ENCODE measurements around the gene CCDC73. TPM values are rescaled to one million over a fixed set of nuclear protein-coding genes. Genes with fewer than 3 reads are reported as not detected.

Gene CCDC73
- total and polyA plus RNA-seq, 2 of the 4 experiments (the other 2 are of a cell fraction) = not detected

DNA sequence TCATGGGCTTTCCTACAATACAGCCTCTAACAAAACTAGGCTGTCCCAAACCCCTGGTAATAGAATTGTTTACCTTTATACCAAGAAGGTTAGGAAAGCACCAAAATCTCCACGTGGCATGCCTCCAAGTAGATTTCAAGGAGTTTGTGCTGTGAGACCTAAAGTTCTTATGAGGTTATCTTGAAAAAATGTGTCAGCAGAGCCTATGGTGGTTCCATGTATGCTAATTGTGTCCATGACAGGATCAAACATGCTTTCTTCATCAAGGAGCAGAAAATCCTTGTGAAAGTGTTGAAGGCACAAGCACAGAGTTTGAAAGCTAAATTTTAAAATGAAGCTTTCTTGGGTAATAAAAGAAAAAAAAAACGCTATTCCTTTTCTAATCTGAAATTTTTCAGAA, 36.2 kb downstream of the CCDC73 start:
- BruUV-seq (replicated peaks) = no TSS peak
- H2BK20ac ChIP-seq (ENCODE audit: low read depth, low read length) = no peak overlapping the region
- H2BK5ac ChIP-seq (ENCODE audit: low read depth, low read length, poor library complexity, severe bottlenecking) = no peak overlapping the region
- POLR2A ChIA-PET (ENCODE audit: unreplicated experiment) = no interaction called here
- H4K91ac ChIP-seq (ENCODE audit: insufficient read depth, low read depth, low read length) = no peak overlapping the region
- no peaks in the 10 kb centered on the region for H4K20me1 ChIP-seq (ENCODE audit: insufficient read depth, low read length)
- no peaks in the 10 kb centered on the region for H3K79me1 ChIP-seq (ENCODE audit: low read depth in 1 of 2, low read length in 2 of 2)
- H2AFZ ChIP-seq (replicated peaks; ENCODE audit: low read length, poor library complexity) = no peak overlapping the region
- no peak overlapping the region for H3K18ac ChIP-seq (ENCODE audit: low read depth, low read length)
- H3K56ac ChIP-seq (ENCODE audit: extremely low read depth, insufficient read depth, low read length) = no peak overlapping the region
- TF ChIP-seq FOS (IDR thresholded peaks at IDR 0.05; ENCODE audit: low read depth, low read length) = no peak
- no peak for TF ChIP-seq MAFK (IDR thresholded peaks at IDR 0.05; ENCODE audit: low read depth, low read length)
- TF ChIP-seq SMC3 (IDR thresholded peaks at IDR 0.05; ENCODE audit: low read depth, low read length) = no peak
- TF ChIP-seq NFE2L2 (IDR thresholded peaks at IDR 0.05; ENCODE audit: low read depth, low read length) = no peak
- TF ChIP-seq, protein P1, sequence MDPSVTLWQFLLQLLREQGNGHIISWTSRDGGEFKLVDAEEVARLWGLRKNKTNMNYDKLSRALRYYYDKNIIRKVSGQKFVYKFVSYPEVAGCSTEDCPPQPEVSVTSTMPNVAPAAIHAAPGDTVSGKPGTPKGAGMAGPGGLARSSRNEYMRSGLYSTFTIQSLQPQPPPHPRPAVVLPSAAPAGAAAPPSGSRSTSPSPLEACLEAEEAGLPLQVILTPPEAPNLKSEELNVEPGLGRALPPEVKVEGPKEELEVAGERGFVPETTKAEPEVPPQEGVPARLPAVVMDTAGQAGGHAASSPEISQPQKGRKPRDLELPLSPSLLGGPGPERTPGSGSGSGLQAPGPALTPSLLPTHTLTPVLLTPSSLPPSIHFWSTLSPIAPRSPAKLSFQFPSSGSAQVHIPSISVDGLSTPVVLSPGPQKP (IDR thresholded peaks at IDR 0.05; ENCODE audit: borderline replicate concordance, low read depth, low read length) = no peak
- no peak for TF ChIP-seq MXI1 (IDR thresholded peaks at IDR 0.05; ENCODE audit: borderline replicate concordance, low read depth, low read length)
- TF ChIP-seq RFX5 (IDR thresholded peaks at IDR 0.05; ENCODE audit: low read depth, low read length) = no peak
- TF ChIP-seq, protein P2, sequence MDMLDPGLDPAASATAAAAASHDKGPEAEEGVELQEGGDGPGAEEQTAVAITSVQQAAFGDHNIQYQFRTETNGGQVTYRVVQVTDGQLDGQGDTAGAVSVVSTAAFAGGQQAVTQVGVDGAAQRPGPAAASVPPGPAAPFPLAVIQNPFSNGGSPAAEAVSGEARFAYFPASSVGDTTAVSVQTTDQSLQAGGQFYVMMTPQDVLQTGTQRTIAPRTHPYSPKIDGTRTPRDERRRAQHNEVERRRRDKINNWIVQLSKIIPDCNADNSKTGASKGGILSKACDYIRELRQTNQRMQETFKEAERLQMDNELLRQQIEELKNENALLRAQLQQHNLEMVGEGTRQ (IDR thresholded peaks at IDR 0.05; ENCODE audit: low read depth, low read length) = no peak
- no peak overlapping the region for H3K4me3 ChIP-seq (ENCODE audit: insufficient read depth, low read depth, low read length)
- CTCF ChIA-PET = interaction anchor here (0.7 kb wide), 1 partner anchor 248 kb away, joined by 3 read pairs; no protein-coding TSS in a partner anchor
- no peak overlapping the region for H3K4me2 ChIP-seq (ENCODE audit: low read depth, low read length)
- no CpG with 5 or more reads among the region's 2 CpGs for WGBS, 2 experiments (ENCODE audit: extremely low coverage in 2 of 2, insufficient read length in 1 of 2)
- no peak overlapping the region for H2BK120ac ChIP-seq (ENCODE audit: low read depth, low read length)
- H3K36me3 ChIP-seq (ENCODE audit: control insufficient read depth, insufficient read depth, low read length) = no peaks in the 10 kb centered on the region
- H4K5ac ChIP-seq (ENCODE audit: low read depth, low read length) = no peak overlapping the region
- intact Hi-C loops (cut with micrococcal nuclease) (loop anchor here (10.0 kb wide), 1 partner anchor 1013 kb away; no protein-coding TSS in a partner anchor), dilution Hi-C loops (cut with HindIII; ENCODE audit: low sequenced_read_pairs, unreplicated experiment) (no loop called here), in situ Hi-C loops (cut with MboI; ENCODE audit: low sequenced_read_pairs) (no loop called here)
- no peaks in the 10 kb centered on the region for H3K4me1 ChIP-seq (ENCODE audit: control insufficient read depth, insufficient read depth, low read length)
- H3K27ac ChIP-seq (ENCODE audit: insufficient read depth, low read length) = no peak overlapping the region
- H3K14ac ChIP-seq (replicated peaks; ENCODE audit: low read depth, low read length) = no peak overlapping the region
- ATAC-seq (ENCODE audit: low read depth) (no peak), DNase-seq (no peak)
- no peak overlapping the region for H4K8ac ChIP-seq (ENCODE audit: low read depth in 2 of 2, low read length in 2 of 2)
- no peak overlapping the region for H2AK9ac ChIP-seq (replicated peaks; ENCODE audit: low read depth, low read length, poor library complexity)
- H2AK5ac ChIP-seq (ENCODE audit: low read depth, low read length) = no peak overlapping the region
- H3K9me3 ChIP-seq (ENCODE audit: control insufficient read depth, insufficient read depth, low read length) = no peaks in the 10 kb centered on the region
- H3K23ac ChIP-seq (ENCODE audit: low read depth, low read length) = no peak overlapping the region
- no peaks in the 10 kb centered on the region for H3K27me3 ChIP-seq (ENCODE audit: control insufficient read depth, insufficient read depth, low read length)
- no peak overlapping the region for H3K9ac ChIP-seq (ENCODE audit: low read depth, low read length)
- H3K9me1 ChIP-seq (ENCODE audit: insufficient read depth, low read length) = no peaks in the 10 kb centered on the region
- no peak overlapping the region for H2BK15ac ChIP-seq (ENCODE audit: low read depth, low read length)
- no peak overlapping the region for H3K4ac ChIP-seq (ENCODE audit: low read depth, low read length)
